IMR-90 (cell line): Measurements from ENCODE around the gene AFDN. TPM values are rescaled to one million over a fixed set of nuclear protein-coding genes. Genes with fewer than 3 reads are reported as not detected.

Experiments used
- ATAC-seq: fragments of 200-7000 bp; cut with Tn5 transposase; 2 replicates; pipeline ENCODE4 v1.9.1; 2020; ENCODE audit warnings: low read depth, mild to moderate bottlenecking, moderate library complexity
- BruUV-seq: library from RNA; stranded (reverse); fragments of 400-500 nt; replicated peaks from 2 replicates; lab custom pipeline; 2021; lab: Mats Ljungman, UMichigan
- CTCF ChIA-PET: fragments of 300-600 bp; formaldehyde crosslinking; extraction: SDS; loops from one replicate; lab custom pipeline; 2021; ENCODE audit warnings: antibody characterized with exemption; lab: Yijun Ruan, JAX
- POLR2A ChIA-PET: fragments of 300-600 bp; sonication (Branson Sonifier 250); formaldehyde crosslinking; loops from one replicate; lab custom pipeline; 2022; ENCODE audit warnings: antibody characterized with exemption; ENCODE audit not compliant: unreplicated experiment; lab: Charles Lee
- DNase-seq: peaks from one replicate; pipeline ENCODE4 v3.0.0; 2013
- H2AFZ ChIP-seq: replicated peaks from 2 replicates; pipeline ENCODE3; 2013; ENCODE audit warnings: low read length, mild to moderate bottlenecking; ENCODE audit not compliant: poor library complexity
- H2AK5ac ChIP-seq: 2 replicates; pipeline ENCODE4 v1.6.1; 2013; ENCODE audit warnings: low read depth, low read length, inconsistent platforms
- H2AK9ac ChIP-seq: replicated peaks from 2 replicates; pipeline ENCODE3; 2013; ENCODE audit warnings: mild to moderate bottlenecking, low read depth, low read length, moderate library complexity; ENCODE audit not compliant: poor library complexity
- H2BK120ac ChIP-seq: 2 replicates; pipeline ENCODE4 v1.6.1; 2013; ENCODE audit warnings: low read depth, low read length, inconsistent platforms
- H2BK15ac ChIP-seq: 3 replicates; pipeline ENCODE4 v1.6.1; 2013; ENCODE audit warnings: low read depth, low read length, inconsistent platforms
- H2BK20ac ChIP-seq: 2 replicates; pipeline ENCODE4 v1.6.1; 2013; ENCODE audit warnings: low read depth, mild to moderate bottlenecking, inconsistent platforms, low read length, moderate library complexity
- H2BK5ac ChIP-seq: 2 replicates; pipeline ENCODE4 v1.6.1; 2013; ENCODE audit warnings: mild to moderate bottlenecking, low read depth, low read length, inconsistent platforms; ENCODE audit not compliant: poor library complexity, severe bottlenecking
- H3K14ac ChIP-seq: replicated peaks from 2 replicates; pipeline ENCODE4 v1.6.1; 2013; ENCODE audit warnings: low read depth, low read length, inconsistent platforms
- H3K18ac ChIP-seq: 2 replicates; pipeline ENCODE4 v1.6.1; 2013; ENCODE audit warnings: low read depth, low read length, control low read depth
- H3K23ac ChIP-seq: 2 replicates; pipeline ENCODE4 v1.6.1; 2013; ENCODE audit warnings: low read depth, low read length, inconsistent platforms
- H3K27ac ChIP-seq: 2 replicates; pipeline ENCODE4 v1.5.1; 2013; ENCODE audit warnings: mild to moderate bottlenecking, control low read depth, low read length; ENCODE audit not compliant: insufficient read depth
- H3K27me3 ChIP-seq: 2 replicates; pipeline ENCODE4 v1.6.1; 2013; ENCODE audit warnings: low read length; ENCODE audit not compliant: control insufficient read depth, insufficient read depth
- H3K36me3 ChIP-seq: 2 replicates; pipeline ENCODE4 v1.6.1; 2013; ENCODE audit warnings: low read length, mixed read lengths; ENCODE audit not compliant: control insufficient read depth, insufficient read depth
- H3K4ac ChIP-seq: 2 replicates; pipeline ENCODE4 v1.6.1; 2013; ENCODE audit warnings: low read depth, low read length, inconsistent platforms
- H3K4me1 ChIP-seq: 2 replicates; pipeline ENCODE4 v1.6.1; 2013; ENCODE audit warnings: low read length, mixed read lengths; ENCODE audit not compliant: control insufficient read depth, insufficient read depth
- H3K4me2 ChIP-seq: 2 replicates; pipeline ENCODE4 v1.6.1; 2013; ENCODE audit warnings: low read depth, mild to moderate bottlenecking, control low read depth, low read length, moderate library complexity
- H3K4me3 ChIP-seq: 2 replicates; pipeline ENCODE4 v1.5.1; 2013; ENCODE audit warnings: low read depth, mild to moderate bottlenecking, control low read depth, low read length, moderate library complexity; ENCODE audit not compliant: insufficient read depth
- H3K56ac ChIP-seq: 2 replicates; pipeline ENCODE4 v1.6.1; 2013; ENCODE audit warnings: low read length, inconsistent platforms; ENCODE audit not compliant: insufficient read depth; ENCODE audit errors: extremely low read depth
- H3K79me1 ChIP-seq, 2 experiments: 2 replicates each; pipeline ENCODE4 v1.6.1; 2013; ENCODE audit warnings: low read length in 2 of 2, inconsistent platforms in 1 of 2, low read depth in 1 of 2
- H3K9ac ChIP-seq: 2 replicates; pipeline ENCODE4 v1.6.1; 2013; ENCODE audit warnings: low read depth, low read length, control low read depth
- H3K9me1 ChIP-seq: 2 replicates; pipeline ENCODE4 v1.6.1; 2013; ENCODE audit warnings: low read length, inconsistent platforms; ENCODE audit not compliant: insufficient read depth
- H3K9me3 ChIP-seq: 2 replicates; pipeline ENCODE4 v1.6.1; 2013; ENCODE audit warnings: low read length; ENCODE audit not compliant: control insufficient read depth, insufficient read depth
- H4K20me1 ChIP-seq: 2 replicates; pipeline ENCODE4 v1.6.1; 2013; ENCODE audit warnings: low read length, inconsistent platforms; ENCODE audit not compliant: insufficient read depth
- H4K5ac ChIP-seq: 2 replicates; pipeline ENCODE4 v1.6.1; 2013; ENCODE audit warnings: mild to moderate bottlenecking, low read depth, low read length, control low read depth
- H4K8ac ChIP-seq, 2 experiments: 2 replicates each; pipeline ENCODE4 v1.6.1; 2013; ENCODE audit warnings: low read depth in 2 of 2, low read length in 2 of 2, control low read depth in 1 of 2, inconsistent platforms in 1 of 2
- H4K91ac ChIP-seq: 2 replicates; pipeline ENCODE4 v1.6.1; 2013; ENCODE audit warnings: low read depth, low read length, inconsistent platforms; ENCODE audit not compliant: insufficient read depth
- BHLHE40 ChIP-seq: fragments of 150-350 bp; IDR thresholded peaks from 2 replicates; pipeline ENCODE4 v1.6.1; 2016; ENCODE audit warnings: mild to moderate bottlenecking, low read depth, low read length
- CHD1 ChIP-seq: IDR thresholded peaks from 2 replicates; pipeline ENCODE4 v1.6.1; 2012; ENCODE audit warnings: low read depth, low read length, improper control_type of control experiment
- CTCF ChIP-seq: conservative IDR thresholded peaks from 2 replicates; pipeline ENCODE4 v1.5.1; 2012; ENCODE audit warnings: mild to moderate bottlenecking, low read depth, low read length, improper control_type of control experiment
- ELK1 ChIP-seq: fragments of 150-350 bp; IDR thresholded peaks from 2 replicates; pipeline ENCODE4 v1.6.1; 2016; ENCODE audit warnings: low read depth, mild to moderate bottlenecking, low read length, moderate library complexity, borderline replicate concordance
- FOS ChIP-seq: fragments of 150-350 bp; IDR thresholded peaks from 2 replicates; pipeline ENCODE4 v1.6.1; 2016; ENCODE audit warnings: low read depth, low read length
- NFE2L2 ChIP-seq: fragments of 150-350 bp; IDR thresholded peaks from 2 replicates; pipeline ENCODE4 v1.6.1; 2016; ENCODE audit warnings: low read depth, mild to moderate bottlenecking, low read length
- POLR2A ChIP-seq: IDR thresholded peaks from 2 replicates; pipeline ENCODE4 v1.6.1; 2012; ENCODE audit warnings: mild to moderate bottlenecking, low read depth, low read length
- RAD21 ChIP-seq: IDR thresholded peaks from 2 replicates; pipeline ENCODE4 v1.6.1; 2012; ENCODE audit warnings: low read length, improper control_type of control experiment
- RCOR1 ChIP-seq: IDR thresholded peaks from 2 replicates; pipeline ENCODE4 v1.6.1; 2012; ENCODE audit warnings: mild to moderate bottlenecking, low read length, improper control_type of control experiment; ENCODE audit not compliant: insufficient replicate concordance
- RFX5 ChIP-seq: IDR thresholded peaks from 2 replicates; pipeline ENCODE4 v1.8.0; 2012; ENCODE audit warnings: low read depth, mild to moderate bottlenecking, low read length, moderate library complexity
- USF2 ChIP-seq: fragments of 150-350 bp; IDR thresholded peaks from 2 replicates; pipeline ENCODE4 v1.6.1; 2017; ENCODE audit warnings: mild to moderate bottlenecking, antibody characterized with exemption, low read length, low read depth
- WGBS, 2 experiments: methylation state at CpG; one replicate each; pipeline versions ENCODE4 v1.1.5 to v1.1.7; 2013; ENCODE audit warnings: missing lambda C conversion rate in 2 of 2; ENCODE audit not compliant: insufficient read length in 1 of 2; ENCODE audit errors: extremely low coverage in 2 of 2; 5-methylcytosine and 5-hydroxymethylcytosine counted together
- dilution Hi-C: fragments of 300-500 bp; cut with HindIII; formaldehyde crosslinking; loops from one replicate; pipeline ENCODE4 v1.14.3; 2018; ENCODE audit warnings: low sequenced_read_pairs; ENCODE audit not compliant: unreplicated experiment
- in situ Hi-C: fragments of 300-500 bp; cut with MboI; formaldehyde crosslinking; loops from 3 replicates; pipeline ENCODE4 v1.14.3; 2019; ENCODE audit warnings: low sequenced_read_pairs, inconsistent platforms, mixed read lengths
- intact Hi-C: fragments of 100-400 bp; cut with micrococcal nuclease; formaldehyde crosslinking; loops from 2 replicates; pipeline ENCODE4 v1.10.0; 2022
- polyA plus RNA-seq, 3 experiments: library from polyadenylated mRNA; depleted of rRNA; stranded (reverse); fragments of >200 nt; gene quantifications; 2 replicates each; pipeline ENCODE4 v1.2.3, GENCODE V29; 2012; ENCODE audit warnings: low replicate concordance in 1 of 3
- total RNA-seq: library from RNA; depleted of rRNA; stranded (reverse); fragments of >200 nt; gene quantifications from 2 replicates; pipeline ENCODE4 v1.2.3, GENCODE V29; 2012

Gene AFDN
- total and polyA plus RNA-seq, 2 of the 4 experiments (the other 2 are of a cell fraction): 11.6 to 20.8 TPM

- in situ Hi-C loops (loop anchor here (25.0 kb wide), 1 partner anchor 684 kb away; no protein-coding TSS in a partner anchor), intact Hi-C loops (loop anchor here (10.0 kb wide), 1 partner anchor 1122 kb away; no protein-coding TSS in a partner anchor), dilution Hi-C loops (no loop called here)
- no peak overlapping the region for H4K5ac ChIP-seq
- H3K9ac ChIP-seq: no peak overlapping the region
- no peaks in the 10 kb centered on the region for H3K27me3 ChIP-seq
- no peaks in the 10 kb centered on the region; a peak in 1 of 4 replicates for H3K79me1 ChIP-seq
- no TSS peak for BruUV-seq
- H2BK20ac ChIP-seq: no peak overlapping the region
- no peak overlapping the region for H3K27ac ChIP-seq
- no peak overlapping the region for H2AK5ac ChIP-seq
- peaks cover 3% of the 10 kb centered on the region for H3K36me3 ChIP-seq
- H2AK9ac ChIP-seq: no peak overlapping the region
- H3K9me3 ChIP-seq: no peaks in the 10 kb centered on the region
- no peak overlapping the region for H3K18ac ChIP-seq
- POLR2A ChIA-PET: no interaction called here
- H3K14ac ChIP-seq: no peak overlapping the region
- no peak overlapping the region for H2BK15ac ChIP-seq
- no peak overlapping the region for H4K91ac ChIP-seq
- H2AFZ ChIP-seq: no peak overlapping the region
- DNase-seq (no peak), ATAC-seq (no peak)
- no peak overlapping the region for H3K4ac ChIP-seq
- no peaks in the 10 kb centered on the region for H3K4me1 ChIP-seq
- no peak overlapping the region for H2BK120ac ChIP-seq
- CTCF ChIA-PET: no interaction called here
- no peak overlapping the region for H3K56ac ChIP-seq
- no peaks in the 10 kb centered on the region for H4K20me1 ChIP-seq
- H3K23ac ChIP-seq: no peak overlapping the region
- WGBS, 2 experiments: 80% methylated on average over 1 of the region's 4 CpGs; no CpG with 5 or more reads in 1 of the 2 experiments
- no peak overlapping the region for H3K4me2 ChIP-seq
- H3K4me3 ChIP-seq: no peak overlapping the region
- no peak for TF ChIP-seq ELK1
- TF ChIP-seq USF2: no peak
- TF ChIP-seq RAD21: no peak
- TF ChIP-seq RFX5: no peak
- no peak for TF ChIP-seq FOS
- no peak for TF ChIP-seq CTCF
- no peak for TF ChIP-seq RCOR1
- TF ChIP-seq CHD1: no peak
- TF ChIP-seq POLR2A: no peak
- no peak for TF ChIP-seq NFE2L2
- no peak for TF ChIP-seq BHLHE40
- no peak overlapping the region for H2BK5ac ChIP-seq
- no peak overlapping the region for H4K8ac ChIP-seq
- no peaks in the 10 kb centered on the region for H3K9me1 ChIP-seq
These were observed 69.9 kb downstream of the AFDN start for GRCh38 chr6:167896648-167897047.
